Measurements from ENCODE around the gene MRGPRF.

GRCh38 chr11:69037074-69037473 is 24.0 kb upstream of the MRGPRF start:
- TF ChIP-seq SALL2 (tag by site-specific recombination; IDR thresholded peaks at IDR 0.05; ENCODE audit: borderline replicate concordance) (no peak), CTCF (tag by site-specific recombination; IDR thresholded peaks at IDR 0.05) (no peak), PBX3 (CRISPR knock-in tag; IDR thresholded peaks at IDR 0.05) (no peak), YY1 (tag by site-specific recombination; IDR thresholded peaks at IDR 0.05) (no peak), PATZ1 (tag by site-specific recombination; IDR thresholded peaks at IDR 0.05) (no peak), ZNF404 (tag by site-specific recombination; IDR thresholded peaks at IDR 0.05) (no peak), ZNF133 (tag by site-specific recombination; IDR thresholded peaks at IDR 0.05) (no peak), ZFP69B (tag by site-specific recombination; IDR thresholded peaks at IDR 0.05) (no peak), ZNF23 (tag by site-specific recombination; IDR thresholded peaks at IDR 0.05; ENCODE audit: borderline replicate concordance) (no peak), ZNF645 (tag by site-specific recombination; IDR thresholded peaks at IDR 0.05) (no peak), REST (tag by site-specific recombination; IDR thresholded peaks at IDR 0.05) (no peak)
